WTC11 (cell line): ENCODE data around the gene HDAC10. TPM values are rescaled to one million over a fixed set of nuclear protein-coding genes. Genes with fewer than 3 reads are reported as not detected.

Experiments used
- ATAC-seq: fragments of 200-7000 bp; cut with Tn5 transposase; 2 replicates; pipeline ENCODE4 v1.10.0; 2021; ENCODE audit warnings: mild to moderate bottlenecking, moderate library complexity
- CTCF ChIA-PET: fragments of 300-600 bp; sonication (Branson Sonifier 250); formaldehyde crosslinking; loops from one replicate; lab custom pipeline; 2021; ENCODE audit warnings: antibody characterized with exemption; lab: Charles Lee
- POLR2A ChIA-PET: fragments of 350-600 bp; sonication (Branson Sonifier 250); formaldehyde crosslinking; loops from one replicate; lab custom pipeline; 2021; ENCODE audit warnings: antibody characterized with exemption; lab: Charles Lee
- DNase-seq: peaks from one replicate; pipeline ENCODE4 v3.0.0; 2021; ENCODE audit warnings: low spot score
- H3K27ac Mint-ChIP-seq: 2 replicates; pipeline ENCODE4 v1.8.0; 2021; ENCODE audit warnings: mixed read lengths
- H3K27me3 Mint-ChIP-seq: 2 replicates; pipeline ENCODE4 v1.8.0; 2021; ENCODE audit warnings: low read depth, mild to moderate bottlenecking, moderate library complexity, mixed read lengths
- H3K36me3 Mint-ChIP-seq: 2 replicates; pipeline ENCODE4 v1.8.0; 2021; ENCODE audit warnings: mixed read lengths
- H3K4me1 Mint-ChIP-seq: 2 replicates; pipeline ENCODE4 v1.8.0; 2022; ENCODE audit warnings: mixed read lengths
- H3K4me3 Mint-ChIP-seq: 2 replicates; pipeline ENCODE4 v1.8.0; 2021; ENCODE audit warnings: mild to moderate bottlenecking, moderate library complexity, mixed read lengths
- H3K9me3 Mint-ChIP-seq: 2 replicates; pipeline ENCODE4 v1.8.0; 2021; ENCODE audit warnings: mixed read lengths
- ATF1 ChIP-seq: sonication (generic); formaldehyde crosslinking; IDR thresholded peaks from 2 replicates; pipeline ENCODE4 v1.8.1; 2023; ENCODE audit warnings: mild to moderate bottlenecking, moderate library complexity, missing genetic modification reagents
- E2F4 ChIP-seq: sonication (generic); formaldehyde crosslinking; IDR thresholded peaks from 2 replicates; pipeline ENCODE4 v1.8.1; 2022; ENCODE audit warnings: low read depth, mild to moderate bottlenecking, moderate library complexity, missing genetic modification reagents, borderline replicate concordance
- FOXP4 ChIP-seq: sonication (generic); formaldehyde crosslinking; IDR thresholded peaks from 2 replicates; pipeline ENCODE4 v1.8.0; 2022; ENCODE audit warnings: mild to moderate bottlenecking, missing genetic modification reagents
- IRF1 ChIP-seq: sonication (generic); formaldehyde crosslinking; IDR thresholded peaks from 2 replicates; pipeline ENCODE4 v1.8.0; 2023; ENCODE audit warnings: missing genetic modification reagents
- NR2C2 ChIP-seq: sonication (generic); formaldehyde crosslinking; IDR thresholded peaks from 2 replicates; pipeline ENCODE4 v1.8.0; 2022; ENCODE audit warnings: mild to moderate bottlenecking, missing genetic modification reagents
- SMAD3 ChIP-seq: sonication (generic); formaldehyde crosslinking; IDR thresholded peaks from 2 replicates; pipeline ENCODE4 v1.8.0; 2022; ENCODE audit warnings: missing genetic modification reagents, mild to moderate bottlenecking, borderline replicate concordance
- SOX15 ChIP-seq: fragments of 250-450 bp; sonication (Bioruptor Pico); IDR thresholded peaks from 2 replicates; pipeline ENCODE4 v1.9.0; 2021; ENCODE audit warnings: mild to moderate bottlenecking
- TP53 ChIP-seq: sonication (generic); formaldehyde crosslinking; IDR thresholded peaks from 2 replicates; pipeline ENCODE4 v1.8.1; 2023; ENCODE audit warnings: mild to moderate bottlenecking, missing genetic modification reagents
- USF1 ChIP-seq: sonication (generic); formaldehyde crosslinking; IDR thresholded peaks from 2 replicates; pipeline ENCODE4 v1.8.0; 2022; ENCODE audit warnings: mild to moderate bottlenecking, missing genetic modification reagents
- ZNF138 ChIP-seq: sonication (generic); formaldehyde crosslinking; conservative IDR thresholded peaks from 2 replicates; pipeline ENCODE4 v1.8.1; 2022; ENCODE audit warnings: mild to moderate bottlenecking, moderate library complexity, missing genetic modification reagents
- ZNF263 ChIP-seq: sonication (generic); formaldehyde crosslinking; IDR thresholded peaks from 2 replicates; pipeline ENCODE4 v1.8.1; 2022; ENCODE audit warnings: low read depth, mild to moderate bottlenecking, moderate library complexity, missing genetic modification reagents
- ZNF396 ChIP-seq: fragments of 250-450 bp; sonication (Bioruptor Pico); IDR thresholded peaks from 2 replicates; pipeline ENCODE4 v1.8.0; 2021; ENCODE audit warnings: mild to moderate bottlenecking, moderate library complexity, borderline replicate concordance
- total RNA-seq: library from RNA; stranded (reverse); gene quantifications from 3 replicates; pipeline ENCODE4 v1.2.3, GENCODE V29; 2021
- TF ChIP-seq, protein P1 (sequence below): sonication (generic); formaldehyde crosslinking; IDR thresholded peaks from 2 replicates; pipeline ENCODE4 v1.8.1; 2022; ENCODE audit warnings: mild to moderate bottlenecking, moderate library complexity, missing genetic modification reagents
- TF ChIP-seq, protein P2 (sequence below): sonication (generic); formaldehyde crosslinking; conservative IDR thresholded peaks from 2 replicates; pipeline ENCODE4 v1.8.1; 2022; ENCODE audit warnings: mild to moderate bottlenecking, missing genetic modification reagents
- TF ChIP-seq, protein P3 (sequence below): sonication (generic); formaldehyde crosslinking; IDR thresholded peaks from 2 replicates; pipeline ENCODE4 v1.8.0; 2023; ENCODE audit warnings: mild to moderate bottlenecking, missing genetic modification reagents
- TF ChIP-seq, protein P4 (sequence below): fragments of 250-450 bp; sonication (Bioruptor Pico); IDR thresholded peaks from 2 replicates; pipeline ENCODE4 v1.9.0; 2021; ENCODE audit warnings: mild to moderate bottlenecking

Gene HDAC10
- total RNA-seq, 1 experiment from 2014 or later: 40.9 TPM

GRCh38 chr22:50242406-50242949, 8.6 kb downstream of the HDAC10 start:
- POLR2A ChIA-PET: interaction anchor here (0.6 to 0.7 kb wide), 2 partner anchors 52 to 269 kb away, joined by 3 to 5 read pairs; no protein-coding TSS in a partner anchor
- Mint-ChIP-seq H3K36me3 (0 out of 2 replicates have a peak, but pooled peaks cover 2% of the 10 kb centered on the region), H3K4me3 (peak overlapping the region; percentile 99), H3K27ac (no peak overlapping the region)
- TF ChIP-seq FOXP4 (no peak), TP53 (no peak), ZNF396 (CRISPR knock-in tag) (no peak), USF1 (CRISPR knock-in tag) (no peak), ZNF138 (no peak), ATF1 (CRISPR knock-in tag) (no peak), E2F4 (CRISPR knock-in tag) (no peak), ZNF263 (CRISPR knock-in tag) (no peak), SOX15 (CRISPR knock-in tag) (no peak), SMAD3 (CRISPR knock-in tag) (no peak), IRF1 (CRISPR knock-in tag) (no peak), NR2C2 (no peak)
- TF ChIP-seq, protein P1, sequence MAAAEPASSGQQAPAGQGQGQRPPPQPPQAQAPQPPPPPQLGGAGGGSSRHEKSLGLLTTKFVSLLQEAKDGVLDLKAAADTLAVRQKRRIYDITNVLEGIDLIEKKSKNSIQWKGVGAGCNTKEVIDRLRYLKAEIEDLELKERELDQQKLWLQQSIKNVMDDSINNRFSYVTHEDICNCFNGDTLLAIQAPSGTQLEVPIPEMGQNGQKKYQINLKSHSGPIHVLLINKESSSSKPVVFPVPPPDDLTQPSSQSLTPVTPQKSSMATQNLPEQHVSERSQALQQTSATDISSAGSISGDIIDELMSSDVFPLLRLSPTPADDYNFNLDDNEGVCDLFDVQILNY (CRISPR knock-in tag): no peak
- TF ChIP-seq, protein P2, sequence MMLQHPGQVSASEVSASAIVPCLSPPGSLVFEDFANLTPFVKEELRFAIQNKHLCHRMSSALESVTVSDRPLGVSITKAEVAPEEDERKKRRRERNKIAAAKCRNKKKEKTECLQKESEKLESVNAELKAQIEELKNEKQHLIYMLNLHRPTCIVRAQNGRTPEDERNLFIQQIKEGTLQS (CRISPR knock-in tag): no peak
- TF ChIP-seq, protein P3, sequence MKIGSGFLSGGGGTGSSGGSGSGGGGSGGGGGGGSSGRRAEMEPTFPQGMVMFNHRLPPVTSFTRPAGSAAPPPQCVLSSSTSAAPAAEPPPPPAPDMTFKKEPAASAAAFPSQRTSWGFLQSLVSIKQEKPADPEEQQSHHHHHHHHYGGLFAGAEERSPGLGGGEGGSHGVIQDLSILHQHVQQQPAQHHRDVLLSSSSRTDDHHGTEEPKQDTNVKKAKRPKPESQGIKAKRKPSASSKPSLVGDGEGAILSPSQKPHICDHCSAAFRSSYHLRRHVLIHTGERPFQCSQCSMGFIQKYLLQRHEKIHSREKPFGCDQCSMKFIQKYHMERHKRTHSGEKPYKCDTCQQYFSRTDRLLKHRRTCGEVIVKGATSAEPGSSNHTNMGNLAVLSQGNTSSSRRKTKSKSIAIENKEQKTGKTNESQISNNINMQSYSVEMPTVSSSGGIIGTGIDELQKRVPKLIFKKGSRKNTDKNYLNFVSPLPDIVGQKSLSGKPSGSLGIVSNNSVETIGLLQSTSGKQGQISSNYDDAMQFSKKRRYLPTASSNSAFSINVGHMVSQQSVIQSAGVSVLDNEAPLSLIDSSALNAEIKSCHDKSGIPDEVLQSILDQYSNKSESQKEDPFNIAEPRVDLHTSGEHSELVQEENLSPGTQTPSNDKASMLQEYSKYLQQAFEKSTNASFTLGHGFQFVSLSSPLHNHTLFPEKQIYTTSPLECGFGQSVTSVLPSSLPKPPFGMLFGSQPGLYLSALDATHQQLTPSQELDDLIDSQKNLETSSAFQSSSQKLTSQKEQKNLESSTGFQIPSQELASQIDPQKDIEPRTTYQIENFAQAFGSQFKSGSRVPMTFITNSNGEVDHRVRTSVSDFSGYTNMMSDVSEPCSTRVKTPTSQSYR (CRISPR knock-in tag): no peak
- TF ChIP-seq, protein P4, sequence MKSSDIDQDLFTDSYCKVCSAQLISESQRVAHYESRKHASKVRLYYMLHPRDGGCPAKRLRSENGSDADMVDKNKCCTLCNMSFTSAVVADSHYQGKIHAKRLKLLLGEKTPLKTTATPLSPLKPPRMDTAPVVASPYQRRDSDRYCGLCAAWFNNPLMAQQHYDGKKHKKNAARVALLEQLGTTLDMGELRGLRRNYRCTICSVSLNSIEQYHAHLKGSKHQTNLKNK (CRISPR knock-in tag): no peak
- TF ChIP-seq, all 79 proteins: peak for 0
- Mint-ChIP-seq H3K4me1 (peaks cover 16% of the 10 kb centered on the region), H3K9me3 (no peaks in the 10 kb centered on the region), H3K27me3 (no peaks in the 10 kb centered on the region)
- CTCF ChIA-PET: interaction anchor here (1.1 kb wide), 2 partner anchors 8 to 10 kb away, joined by 3 to 8 read pairs; partner anchors contain the start of gene HDAC10
- ATAC-seq (no peak), DNase-seq (no peak)
